NCI-H526 treated with DMSO at 0.1 percent for 48 hours (cell line): Measurements from ENCODE around the gene ANKEF1.
A peak's percentile ranks its signal among the peaks of the same experiment; 100 is the strongest.

Experiments used
- DNase-seq: peaks from one replicate; lab custom pipeline; 2025; lab: John Stamatoyannopoulos, UW

ANKEF1 gene

GRCh38 chr20:10080574-10080973 is 45.8 kb downstream of the ANKEF1 start:
- no peak for DNase-seq

GRCh38 chr20:10089871-10090587 is 55.2 kb downstream of the ANKEF1 start:
- DNase-seq, result no peak

- DNase-seq, result peak; percentile 48
Observed at GRCh38 chr20:10090588-10091166, 55.9 kb downstream of the ANKEF1 start.

- DNase-seq, result no peak
Observed at GRCh38 chr20:10093087-10093591, 58.4 kb downstream of the ANKEF1 start.

GRCh38 chr20:10094566-10095173 is 59.9 kb downstream of the ANKEF1 start:
- no peak for DNase-seq

GRCh38 chr20:10096790-10097189 is 62.0 kb downstream of the ANKEF1 start:
- no peak for DNase-seq

- no peak for DNase-seq
Observed at GRCh38 chr20:10105046-10105445, 70.3 kb downstream of the ANKEF1 start.
